LHCN-M2 (cell line): ENCODE results near the gene SLC30A10. TPM values are rescaled to one million over a fixed set of nuclear protein-coding genes. Genes with fewer than 3 reads are reported as not detected.
"Not testable (repeated sequence)": the region's sequence is repeated elsewhere in the genome, so short reads cannot be mapped to it uniquely, and the experiment has no call there.

Experiments
- DNase-seq: peaks from one replicate; pipeline ENCODE4 v3.0.0-alpha.2; 2012; ENCODE audit warnings: low read depth
- total RNA-seq: library from RNA; depleted of rRNA; stranded (reverse); fragments of >200 nt; gene quantifications from 2 replicates; pipeline ENCODE4 v1.2.3, GENCODE V29; 2014

Gene SLC30A10
- total RNA-seq, 1 experiment from 2014 or later = not detected

DNA sequence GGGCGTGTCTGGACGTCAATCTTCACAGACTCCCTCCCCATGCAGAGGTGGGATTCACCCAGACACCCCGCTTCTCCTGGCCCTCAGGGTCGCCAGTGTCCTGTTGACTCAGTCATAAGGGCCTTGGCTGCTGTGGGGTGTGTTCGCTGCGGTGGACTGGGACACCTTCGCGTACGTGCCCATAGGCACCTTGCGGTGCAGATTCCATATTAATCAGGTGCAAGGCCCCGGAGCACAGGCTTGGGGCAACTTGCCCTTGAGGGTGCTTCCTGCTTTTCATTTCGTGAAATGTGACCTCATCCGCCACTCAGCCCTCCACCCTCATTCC, 398 bp upstream of the SLC30A10 start:
- no peak for DNase-seq

DNA sequence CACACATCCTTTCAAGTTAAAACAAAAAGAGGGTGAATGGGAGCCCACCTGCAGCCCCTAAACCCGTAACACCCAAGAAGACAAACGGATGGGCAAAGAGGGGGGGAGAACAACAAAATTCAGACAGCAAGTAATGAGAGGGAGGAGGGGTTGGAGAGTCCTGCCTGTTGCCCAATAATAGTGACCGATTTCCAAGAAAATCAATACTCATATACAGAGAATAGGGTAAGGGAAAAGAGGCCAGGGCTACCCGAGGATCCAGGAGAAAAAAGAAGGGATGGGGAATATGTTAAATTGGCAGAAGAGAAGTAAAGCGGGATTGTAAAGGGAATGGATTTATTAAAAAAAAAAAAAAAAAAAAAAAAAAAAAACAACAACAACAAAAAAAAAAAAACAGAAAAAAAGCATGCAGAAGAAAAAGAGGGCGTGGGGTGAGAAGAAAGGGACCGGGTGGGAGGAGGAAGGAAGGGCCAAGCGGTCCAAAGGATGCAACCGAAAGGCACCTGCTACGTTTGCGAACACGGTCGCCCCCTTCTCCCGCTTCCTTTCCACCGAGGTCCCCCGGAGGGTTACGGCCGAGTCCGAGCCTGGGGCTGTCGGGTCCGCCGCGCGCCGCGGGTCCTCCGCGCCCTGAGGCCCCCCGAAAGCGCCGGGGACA, 930 bp downstream of the SLC30A10 start:
- DNase-seq = no peak

DNA sequence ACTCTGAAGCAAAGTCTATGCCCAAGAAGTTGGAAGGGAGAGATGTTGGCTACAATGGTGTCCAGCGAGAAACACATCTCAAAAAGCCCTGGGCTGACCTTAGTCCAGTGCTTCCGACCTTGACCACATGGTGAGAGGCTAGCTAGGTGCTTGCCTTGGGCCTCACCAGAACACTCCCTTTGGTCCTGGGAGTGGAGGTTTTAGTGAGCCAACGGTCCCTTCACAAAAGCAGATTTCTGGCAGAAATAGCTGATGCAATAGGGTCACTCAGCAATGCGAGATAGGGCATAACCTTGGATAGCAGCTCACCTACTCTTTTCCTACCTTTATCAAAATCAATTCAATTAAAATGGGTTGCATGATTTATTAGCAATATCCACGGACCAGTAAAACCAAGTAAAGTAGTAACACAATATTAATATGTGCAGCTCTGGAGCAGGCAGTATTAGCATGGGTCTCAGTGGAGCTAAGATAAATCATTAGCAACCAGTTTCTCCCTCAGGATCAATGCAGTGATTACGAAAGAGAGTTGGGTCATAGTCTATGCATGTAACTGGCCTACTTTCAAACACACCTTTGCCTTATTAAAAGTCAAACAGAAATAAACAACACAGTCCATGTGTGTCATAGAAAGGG, 1.9 kb downstream of the SLC30A10 start:
- no peak for DNase-seq

DNA sequence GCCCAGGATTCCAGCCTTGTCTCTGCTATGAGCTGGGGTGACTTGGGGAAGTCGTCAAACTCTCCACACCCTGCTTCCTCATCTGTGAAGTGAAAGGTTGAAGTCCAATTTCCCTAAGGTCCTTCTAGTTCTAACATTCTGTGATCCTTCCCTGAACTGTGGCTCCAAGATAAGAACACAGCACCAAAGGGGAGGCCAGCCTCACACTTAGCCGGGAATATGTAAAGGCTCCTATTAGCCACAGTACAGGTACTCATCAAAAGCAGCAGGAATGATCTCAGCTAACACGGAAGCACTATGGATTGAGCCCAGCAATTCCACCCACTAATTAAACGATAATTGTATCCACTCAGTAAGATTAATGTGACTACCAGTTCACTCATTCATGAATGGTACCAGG, 4.0 kb downstream of the SLC30A10 start:
- DNase-seq = no peak

DNA sequence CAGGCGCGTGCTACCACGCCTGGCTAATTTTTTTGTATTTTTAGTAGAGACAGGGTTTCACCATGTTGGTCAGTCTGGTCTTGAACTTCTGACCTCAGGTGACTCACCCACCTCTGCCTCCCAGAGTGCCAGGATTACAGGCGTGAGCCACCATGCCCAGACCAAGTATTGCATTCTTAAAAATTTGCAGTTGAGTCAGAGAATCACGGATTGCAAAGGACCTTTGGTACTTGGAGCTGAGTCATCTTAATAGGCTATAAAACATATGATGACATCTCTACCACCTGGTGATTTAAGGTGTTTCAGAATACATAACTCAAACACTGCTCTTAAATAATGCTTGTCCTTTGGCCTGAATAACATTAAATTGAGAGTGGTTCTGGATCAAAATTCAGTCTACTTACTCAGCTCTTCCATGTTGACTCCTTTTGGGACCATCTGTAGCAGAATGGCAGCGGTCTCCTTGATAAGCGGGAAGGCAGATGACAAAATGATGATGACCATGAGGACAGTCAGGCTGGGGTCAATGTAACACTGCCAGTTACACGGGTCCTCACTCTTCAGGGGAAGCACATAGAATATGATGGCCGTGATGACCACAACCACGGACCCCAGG, 10.4 kb downstream of the SLC30A10 start:
- DNase-seq = peak; percentile 35

DNA sequence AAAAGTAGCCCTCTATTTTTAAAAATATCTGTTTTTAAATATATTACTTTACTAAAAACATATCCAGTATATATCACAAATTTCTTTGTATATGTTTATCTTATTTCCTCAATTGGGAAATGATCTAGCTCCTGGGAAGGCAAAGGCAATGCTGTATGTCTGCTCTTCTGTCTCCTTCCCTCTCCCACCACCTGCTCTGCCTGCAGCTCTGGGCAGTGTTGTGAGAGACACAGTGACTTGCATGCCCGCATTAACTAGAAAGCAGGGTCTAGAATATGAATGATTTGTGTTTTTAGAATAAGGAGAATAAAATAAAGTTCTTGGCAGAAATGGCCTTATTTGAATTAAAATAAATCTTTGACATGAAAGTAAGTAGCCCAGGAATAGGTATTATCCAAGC, 11.1 kb downstream of the SLC30A10 start:
- DNase-seq = no peak

DNA sequence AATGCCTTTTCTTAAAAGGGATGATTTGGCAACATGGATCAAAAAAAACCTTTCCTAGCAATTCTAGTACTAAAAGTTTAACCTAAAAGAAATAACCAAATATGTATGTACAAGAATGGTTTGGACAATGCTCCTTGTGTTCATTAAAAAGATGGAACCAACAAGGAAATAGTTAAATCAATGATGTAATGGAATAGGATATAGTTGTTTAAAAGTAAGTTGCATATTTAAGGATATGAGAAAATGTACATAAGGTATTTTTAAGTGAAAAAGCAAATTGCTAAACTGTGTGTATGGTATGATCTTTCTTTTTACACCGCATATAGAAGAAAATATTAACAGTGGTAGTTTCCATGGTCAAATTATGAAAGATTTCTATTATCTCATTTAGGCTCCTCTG, 12.1 kb downstream of the SLC30A10 start:
- DNase-seq = no peak

DNA sequence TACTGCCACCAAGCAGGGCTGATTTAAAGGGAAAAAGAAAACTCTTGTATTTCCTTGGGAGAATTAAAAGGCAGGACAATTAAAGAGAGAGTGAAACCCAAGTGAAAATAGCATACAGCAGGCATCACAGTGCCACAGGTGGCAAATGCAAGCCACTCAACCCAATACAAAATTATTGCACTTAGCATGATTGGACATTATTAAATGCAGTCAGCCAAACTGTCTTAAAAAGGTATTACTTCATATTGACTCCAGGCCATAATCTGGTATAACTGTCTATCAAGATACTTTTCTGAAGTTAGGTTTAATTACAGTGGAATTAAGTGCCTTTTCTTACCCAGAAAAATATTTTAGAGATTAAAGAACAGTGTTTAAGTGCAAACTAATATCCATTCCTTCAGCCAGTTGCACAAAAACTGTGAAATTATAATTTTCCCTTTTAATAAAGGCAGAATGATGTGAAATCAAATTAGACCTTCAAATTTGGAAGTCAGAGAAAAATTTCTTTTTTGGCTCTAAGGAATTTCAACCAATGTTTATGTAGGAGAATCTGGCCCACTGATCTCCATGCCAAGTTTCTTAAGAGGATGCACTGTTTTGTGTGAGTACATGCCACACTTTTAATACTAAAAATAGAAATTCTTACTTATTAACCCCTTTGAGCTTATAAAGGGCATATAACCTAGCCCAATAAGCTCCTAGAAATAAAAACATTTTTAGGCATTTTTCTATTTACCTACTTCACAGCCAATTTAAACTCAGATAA, 15.2 kb downstream of the SLC30A10 start:
- no peak for DNase-seq

DNA sequence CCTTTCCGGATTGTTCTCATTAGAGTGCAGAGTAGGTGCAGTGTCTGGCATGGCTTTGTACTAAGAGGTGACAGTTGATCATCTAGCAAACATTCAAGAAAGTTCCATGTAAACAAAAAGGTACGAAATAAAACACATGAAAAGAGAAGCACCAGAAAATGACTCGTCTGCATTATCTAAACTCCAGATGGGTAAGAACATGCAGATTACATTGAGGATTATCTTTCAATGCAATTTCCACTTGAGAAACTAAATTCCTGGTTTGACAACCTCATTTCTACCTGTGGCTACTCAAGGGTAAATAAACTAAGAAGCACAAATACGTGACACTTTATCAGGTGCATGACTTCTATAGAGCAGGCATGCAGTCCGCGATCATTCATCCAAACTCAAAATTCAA, 17.6 kb downstream of the SLC30A10 start:
- DNase-seq = no peak

DNA sequence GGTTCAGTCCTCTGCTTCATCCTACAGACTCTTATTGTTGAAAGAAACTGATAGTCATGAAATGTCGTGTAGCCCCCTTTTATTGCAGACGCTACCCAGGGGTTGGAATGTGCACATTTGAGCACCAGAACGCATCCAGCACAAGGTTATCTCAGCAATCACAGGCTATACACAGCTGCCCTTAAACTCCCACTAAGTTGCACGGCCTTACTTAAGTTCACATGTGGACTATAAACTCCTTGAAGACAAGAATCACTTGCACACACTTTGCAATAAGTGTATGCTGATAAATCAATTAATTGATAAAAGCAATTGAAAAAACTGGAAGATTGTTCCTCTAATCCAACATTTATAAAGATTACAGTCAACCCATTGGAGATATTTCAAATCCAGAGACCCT, 18.9 kb downstream of the SLC30A10 start:
- no peak for DNase-seq

DNA sequence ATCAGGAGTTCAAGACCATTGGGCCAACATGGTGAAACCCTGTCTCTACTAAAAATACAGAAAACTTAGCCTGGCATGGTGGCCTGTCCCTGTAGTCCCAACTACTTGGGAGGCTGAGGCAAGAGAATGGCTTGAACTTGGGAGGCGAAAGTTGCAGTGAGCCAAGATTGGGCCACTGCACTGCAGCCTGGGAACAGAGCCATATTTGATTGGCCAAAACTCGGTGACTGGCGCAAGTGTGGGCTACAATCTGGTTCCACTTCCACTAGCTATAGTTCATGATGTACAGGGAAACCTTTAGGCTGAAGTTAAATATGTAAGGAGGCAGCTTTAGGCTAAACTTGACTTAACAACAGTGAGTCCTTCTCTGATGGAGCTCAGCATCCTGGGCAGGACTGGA, 20.2 kb downstream of the SLC30A10 start:
- no peak for DNase-seq

DNA sequence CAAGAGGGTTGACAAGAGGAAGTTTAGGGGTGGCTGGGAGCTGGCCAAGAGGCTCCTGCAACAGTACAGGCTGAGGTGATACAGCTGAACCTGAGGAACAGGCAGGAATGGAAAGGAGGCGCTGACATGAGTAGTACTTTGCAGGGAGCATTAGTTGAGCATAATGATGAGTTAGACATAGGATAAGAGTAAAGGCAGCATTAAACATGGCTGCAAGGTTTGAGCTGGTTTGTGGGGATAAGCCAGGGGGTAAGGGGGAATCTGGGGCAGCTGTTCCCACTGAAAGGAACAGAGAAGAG, 20.6 kb downstream of the SLC30A10 start:
- DNase-seq = no peak

DNA sequence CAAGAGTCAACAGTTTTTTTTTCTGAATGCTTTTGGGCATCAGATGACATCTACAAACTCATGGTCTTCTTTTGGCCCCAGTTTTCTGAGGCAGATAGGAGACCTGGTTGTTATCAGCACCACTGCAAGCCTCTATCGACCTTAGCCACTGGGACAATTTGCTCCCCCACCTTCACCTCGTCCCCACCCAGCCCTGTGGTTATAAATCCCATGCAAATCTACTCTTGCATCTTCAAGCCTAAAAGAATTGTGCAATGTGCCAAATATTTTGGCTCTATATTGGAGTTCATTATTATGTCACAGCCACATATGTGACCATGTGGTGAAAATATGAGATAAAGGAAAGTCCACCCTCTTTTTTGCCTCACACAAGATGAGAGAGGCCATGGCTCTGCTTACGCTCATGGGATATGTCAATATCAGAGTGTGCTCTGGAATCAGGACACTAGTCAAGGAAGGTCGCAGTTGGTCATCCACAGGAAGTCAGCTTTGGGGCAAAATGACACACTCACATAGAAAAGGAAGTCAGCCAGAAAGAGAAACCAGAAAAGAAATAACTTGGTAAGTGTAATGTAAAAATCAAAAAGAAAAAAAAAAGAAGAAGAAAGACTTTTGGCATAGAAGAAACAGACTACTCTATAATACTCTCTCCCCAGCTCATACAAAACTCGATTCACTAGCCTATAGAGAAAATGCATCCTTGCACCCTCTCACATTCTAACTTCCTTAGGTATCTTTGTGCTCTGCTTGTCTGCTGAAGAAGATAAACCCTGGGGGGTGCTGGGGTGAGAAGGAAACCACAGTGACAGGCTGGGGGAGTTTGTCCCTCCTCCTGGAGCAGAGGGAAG, 21.2 kb downstream of the SLC30A10 start:
- DNase-seq = no peak

DNA sequence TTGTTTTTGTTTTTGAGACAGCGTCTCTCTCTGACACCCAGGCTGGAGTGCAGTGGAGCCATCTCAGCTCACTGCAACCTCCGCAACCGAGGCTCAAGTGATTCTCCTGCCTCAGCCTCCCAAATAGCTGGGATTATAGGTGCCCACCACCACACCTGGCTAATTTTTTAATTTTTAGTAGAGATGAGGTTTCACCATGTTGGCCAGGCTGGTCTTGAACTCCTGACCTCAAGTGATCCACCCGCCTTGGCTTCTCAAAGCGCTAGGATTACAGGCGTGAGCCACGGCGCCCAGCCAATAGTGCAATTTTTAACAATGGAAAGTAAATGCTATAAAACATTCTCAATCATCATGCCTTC, 21.8 kb downstream of the SLC30A10 start:
- DNase-seq = not testable (repeated sequence)

DNA sequence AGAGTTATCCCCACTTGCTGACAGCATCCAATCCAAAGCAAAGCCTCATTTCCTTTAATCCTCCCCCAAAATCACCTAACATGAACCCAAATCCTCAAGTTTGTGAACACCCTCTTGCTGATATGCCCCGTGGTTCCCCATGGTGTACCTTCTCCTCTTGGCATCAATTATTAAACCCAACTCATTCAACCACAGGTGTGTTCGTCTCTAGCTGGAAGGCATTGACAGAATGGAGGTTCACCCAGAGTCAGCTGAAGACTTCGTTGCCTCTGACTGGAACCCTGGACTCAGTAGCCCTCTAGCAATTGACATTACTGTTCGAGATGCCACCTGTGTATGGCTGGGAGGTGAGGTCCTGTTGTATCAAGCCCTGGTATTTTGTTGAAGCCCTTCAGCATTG, 22.8 kb downstream of the SLC30A10 start:
- no peak for DNase-seq

DNA sequence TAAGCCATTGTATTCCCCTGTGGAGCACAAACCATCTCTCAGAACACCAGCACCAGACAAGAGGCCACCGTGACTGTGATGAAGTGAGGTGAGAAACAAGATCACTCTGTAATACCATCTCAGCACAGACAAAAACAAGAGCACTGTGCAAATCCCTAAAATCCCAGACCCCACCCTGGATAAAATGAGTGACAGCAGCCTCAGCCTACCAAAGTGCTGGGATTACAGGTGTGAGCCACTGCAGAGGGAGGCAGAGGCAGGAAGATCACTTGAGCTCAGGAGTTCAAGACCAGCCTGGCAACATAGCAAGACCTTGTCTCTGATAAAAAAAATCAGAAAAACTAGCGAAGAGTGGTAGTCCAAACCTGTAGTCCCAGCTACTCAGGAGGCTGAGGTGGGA, 23.4 kb downstream of the SLC30A10 start:
- no peak for DNase-seq

DNA sequence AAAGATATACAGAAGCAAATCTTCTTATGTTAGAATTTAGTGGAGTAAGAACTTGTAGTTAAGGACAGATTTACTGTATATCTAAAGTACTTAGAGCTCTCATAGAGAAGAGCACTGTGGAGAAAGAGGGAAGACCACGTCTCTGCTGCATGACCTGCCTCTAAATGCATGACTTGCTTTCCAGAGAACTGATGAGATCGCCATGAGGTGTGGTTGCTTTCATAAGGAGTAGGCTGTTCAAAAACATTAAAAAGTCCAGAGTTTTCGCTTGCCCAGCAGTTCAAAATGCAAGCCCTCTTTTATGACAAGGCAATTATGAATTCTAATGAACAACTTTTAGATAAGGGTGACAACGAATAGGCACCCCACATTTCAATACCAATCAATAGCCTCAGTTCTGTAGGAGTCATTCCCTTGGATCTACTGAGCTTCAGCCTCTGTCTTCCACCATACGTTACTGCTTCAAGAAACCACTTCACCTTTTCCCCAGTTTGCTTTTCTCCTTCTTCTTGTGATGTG, 24.9 kb downstream of the SLC30A10 start:
- DNase-seq = no peak

DNA sequence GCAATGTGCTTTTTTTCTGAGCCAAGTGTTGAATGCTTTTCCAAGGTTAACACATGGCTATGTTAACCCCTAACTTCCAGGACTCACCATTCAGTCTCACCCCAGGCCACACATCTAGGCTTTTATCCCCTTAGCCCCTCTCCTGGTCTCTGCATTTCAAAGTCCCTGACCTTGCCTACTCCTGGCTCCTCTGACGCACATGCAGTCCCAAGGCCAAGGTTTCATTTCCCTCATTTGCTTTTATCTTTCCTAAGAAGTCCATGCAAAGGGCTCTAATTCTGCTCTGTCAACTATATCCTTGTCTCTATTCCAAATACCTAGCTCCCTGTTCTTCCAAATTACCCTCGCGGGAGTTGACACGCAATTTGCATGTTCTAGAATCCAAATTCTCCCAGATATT, 25.4 kb downstream of the SLC30A10 start:
- no peak for DNase-seq

DNA sequence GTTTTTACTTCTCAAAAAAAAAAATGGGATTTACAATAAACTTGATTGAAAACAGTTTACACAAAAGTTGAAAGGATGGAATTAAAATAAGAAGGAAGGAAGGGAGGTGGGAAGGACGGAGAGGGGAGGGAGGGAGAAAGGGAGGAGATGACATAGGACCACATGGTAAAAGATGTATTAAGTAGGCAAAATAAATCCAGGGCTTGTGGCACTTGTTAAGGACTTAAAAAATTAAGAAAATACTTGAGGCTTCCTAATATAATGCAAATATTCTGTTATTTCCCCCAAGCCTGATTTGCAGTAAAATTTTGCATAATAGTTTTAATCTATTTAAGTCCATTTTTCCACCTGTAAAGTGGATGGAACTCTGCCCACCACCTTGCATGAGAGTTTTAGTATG, 27.5 kb downstream of the SLC30A10 start:
- DNase-seq = no peak

DNA sequence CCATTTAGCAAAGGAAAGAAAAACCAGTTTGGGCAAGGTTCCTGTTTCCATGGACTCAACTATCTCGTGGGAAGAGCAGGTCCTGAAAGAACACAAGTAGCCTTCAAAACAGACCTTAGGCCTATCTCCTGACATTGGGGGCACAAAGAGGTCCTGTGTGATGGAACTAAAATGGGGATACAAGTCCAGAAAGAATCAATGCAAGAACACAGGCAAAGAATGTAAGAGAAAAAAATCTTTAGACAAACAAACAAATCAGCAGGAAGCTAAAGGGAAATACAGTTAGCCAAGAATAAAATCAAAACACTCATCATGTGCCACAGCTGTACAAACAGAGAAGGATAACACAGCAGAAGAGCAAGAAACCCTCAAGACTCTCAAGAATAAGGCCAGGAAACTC, 28.2 kb downstream of the SLC30A10 start:
- peak; percentile 41 for DNase-seq

DNA sequence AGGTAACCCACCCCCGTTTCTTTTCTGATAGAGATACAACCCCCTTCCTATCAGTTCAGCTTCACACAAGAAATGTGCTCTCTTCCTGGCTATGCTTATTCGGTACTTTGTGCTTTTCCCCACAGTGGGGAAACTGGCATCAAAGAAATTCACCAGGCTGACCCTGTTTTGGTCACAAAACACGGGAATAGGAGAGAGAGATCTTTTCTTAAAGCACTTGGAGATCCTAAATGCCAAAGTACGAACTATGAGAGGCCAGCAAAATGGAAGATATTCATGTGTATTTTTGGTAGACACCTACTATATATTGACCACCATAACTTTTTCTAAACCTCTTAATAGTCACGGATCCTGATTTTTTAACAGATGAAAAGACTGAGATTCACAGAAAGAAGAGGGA, 30.0 kb downstream of the SLC30A10 start:
- no peak for DNase-seq

DNA sequence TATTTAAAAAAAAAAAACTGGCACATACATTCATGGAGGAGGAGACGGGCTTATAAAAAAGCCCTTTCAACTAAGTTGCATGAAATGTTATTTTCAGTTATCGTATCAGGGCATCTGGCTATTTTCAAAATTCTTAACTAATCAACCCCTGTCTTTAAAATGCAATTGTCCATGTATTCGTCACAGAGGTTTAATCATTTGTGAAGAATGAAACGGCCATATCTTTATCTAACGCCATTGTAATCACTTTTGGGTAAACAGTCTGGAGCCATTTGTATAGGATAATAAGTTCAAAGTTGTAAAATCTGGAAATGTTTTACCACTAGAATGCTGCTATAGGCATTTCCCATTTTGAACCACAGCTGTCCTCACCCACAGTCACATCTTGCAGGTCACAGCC, 30.4 kb downstream of the SLC30A10 start:
- DNase-seq = no peak
